ENCODE measurements around the gene PPP2R2D.
"Not testable (repeated sequence)": the region's sequence is repeated elsewhere in the genome, so short reads cannot be mapped to it uniquely, and the experiment has no call there.

PPP2R2D gene

DNA sequence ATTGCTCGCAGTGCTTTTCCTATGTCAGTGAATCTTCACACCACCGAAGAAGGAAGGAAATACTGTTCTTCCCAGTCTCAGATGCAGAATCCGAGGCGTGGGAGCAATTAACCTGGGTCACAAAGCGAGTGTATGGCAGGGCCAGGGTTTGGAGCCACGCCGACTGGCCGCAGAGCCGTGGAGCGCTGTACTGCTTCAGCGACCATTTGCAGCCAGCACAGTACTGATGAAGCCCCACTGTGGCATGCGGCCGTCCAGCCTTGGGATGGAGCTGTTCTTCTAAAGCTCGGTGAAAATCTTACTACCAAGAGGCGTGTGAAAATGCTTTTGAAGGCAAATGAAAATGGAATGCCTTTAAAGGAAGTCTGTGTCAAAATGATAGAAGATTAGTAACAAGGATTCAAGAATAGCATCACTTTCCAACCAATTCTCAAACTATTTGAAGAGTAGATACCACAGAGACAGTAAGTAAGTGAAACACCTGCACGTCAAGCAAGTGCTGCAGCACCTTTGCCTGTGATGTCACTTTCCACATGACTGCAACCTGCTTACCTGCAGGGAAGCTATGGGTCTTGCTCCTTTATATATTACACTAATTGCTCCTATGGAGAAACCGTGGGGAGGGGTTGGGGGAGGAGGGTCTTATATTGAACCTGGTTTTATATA lies 4.9 kb downstream of the PPP2R2D start:
- DNase-seq, result peak in 1 of 56 donors; percentile 5

DNA sequence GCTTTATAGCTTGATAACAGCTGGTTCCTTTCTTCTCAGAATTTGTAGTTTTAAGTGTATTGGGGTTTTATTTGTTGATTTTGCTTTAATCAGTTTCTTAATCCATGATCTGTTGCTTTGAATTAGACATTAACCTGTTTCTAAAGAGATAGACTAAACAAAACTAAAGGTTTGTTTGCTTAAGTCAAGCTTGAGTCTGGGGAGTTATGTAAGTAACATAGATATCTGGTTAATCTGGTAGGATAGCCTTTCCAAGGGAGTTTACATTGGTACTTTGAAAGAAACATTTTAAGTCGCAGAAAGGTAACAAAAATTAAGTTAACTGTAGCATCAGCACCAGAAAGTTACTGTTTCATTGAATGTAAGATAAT lies 5.4 kb downstream of the PPP2R2D start:
- DNase-seq, result no peak

- no peak for DNase-seq
Measured at GRCh38 chr10:131907679-131908078, 6.9 kb downstream of the PPP2R2D start.

DNA sequence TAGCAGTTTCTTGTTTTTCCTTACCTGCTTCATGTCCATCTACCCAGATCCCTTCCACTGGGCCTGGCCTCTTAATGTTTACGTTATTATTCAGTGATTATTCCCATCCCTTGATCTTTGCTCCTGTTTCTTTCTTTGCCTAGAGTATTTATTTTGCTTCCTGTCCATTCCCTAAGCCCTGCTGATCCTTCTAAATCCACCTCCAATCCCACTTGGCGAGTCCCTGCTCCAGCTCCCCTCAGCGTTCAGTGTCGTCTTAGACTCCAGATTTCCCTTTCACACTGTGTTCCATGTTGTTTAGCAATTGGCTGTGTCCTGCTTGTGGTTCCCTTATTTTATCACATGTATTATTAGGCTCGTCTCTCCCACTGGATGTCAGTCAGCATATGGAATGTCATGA lies 7.3 kb downstream of the PPP2R2D start:
- DNase-seq, result no peak

GRCh38 chr10:131909014-131909808 lies 8.4 kb downstream of the PPP2R2D start:
- no peak for DNase-seq

DNA sequence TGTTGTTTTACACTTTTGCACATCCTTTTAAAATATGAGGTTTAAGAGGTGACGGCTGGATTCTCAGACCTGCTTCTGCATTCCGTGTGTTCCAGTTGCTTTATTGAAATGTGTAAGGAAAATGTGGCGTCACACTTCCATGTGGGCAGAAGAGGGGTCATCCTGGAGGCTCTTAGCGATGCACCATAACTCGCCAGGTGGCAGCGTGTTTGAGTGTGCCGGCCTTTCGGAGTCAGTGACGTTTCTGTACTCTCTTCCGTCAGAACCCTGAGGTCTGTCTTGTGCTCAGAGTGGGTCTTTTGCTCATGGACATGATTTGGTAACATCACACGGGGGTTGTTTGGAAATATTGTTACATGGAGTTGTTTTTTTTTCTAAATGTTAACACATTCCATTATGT lies 9.1 kb downstream of the PPP2R2D start:
- DNase-seq, result no peak

DNA sequence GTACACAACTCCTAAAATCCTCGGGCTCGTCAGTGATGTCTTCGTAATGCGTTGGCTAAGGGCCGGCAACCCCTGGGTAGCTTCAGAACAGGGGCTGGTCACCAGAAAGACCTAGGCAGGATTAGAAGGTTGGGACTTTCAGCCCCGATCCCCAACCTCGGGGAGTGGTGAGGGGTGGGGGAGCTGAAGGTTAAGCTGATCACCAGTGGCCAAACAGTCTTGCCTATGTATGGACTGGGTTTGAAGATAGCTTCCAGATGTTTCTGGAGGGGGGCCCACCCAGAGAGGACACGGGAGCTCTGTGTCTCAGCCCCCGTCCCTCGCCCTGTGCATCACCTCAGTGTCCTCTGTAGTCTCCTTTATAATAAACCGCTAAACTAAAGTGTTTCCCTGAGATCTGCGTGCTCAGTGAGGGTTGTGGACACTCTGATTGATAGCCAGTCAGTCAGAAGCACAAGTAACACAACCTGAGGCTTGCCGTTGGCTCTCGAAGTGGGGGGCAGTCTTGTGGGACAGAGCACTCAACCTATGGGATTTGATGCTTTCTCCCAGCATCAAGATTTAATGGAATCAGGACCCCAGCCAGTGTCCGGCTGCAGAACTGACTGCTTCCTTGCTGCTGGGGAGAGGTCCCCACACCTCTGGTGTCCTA lies 10.0 kb downstream of the PPP2R2D start:
- DNase-seq, result no peak

GRCh38 chr10:131911451-131911850 lies 10.6 kb downstream of the PPP2R2D start:
- no peak for DNase-seq

DNA sequence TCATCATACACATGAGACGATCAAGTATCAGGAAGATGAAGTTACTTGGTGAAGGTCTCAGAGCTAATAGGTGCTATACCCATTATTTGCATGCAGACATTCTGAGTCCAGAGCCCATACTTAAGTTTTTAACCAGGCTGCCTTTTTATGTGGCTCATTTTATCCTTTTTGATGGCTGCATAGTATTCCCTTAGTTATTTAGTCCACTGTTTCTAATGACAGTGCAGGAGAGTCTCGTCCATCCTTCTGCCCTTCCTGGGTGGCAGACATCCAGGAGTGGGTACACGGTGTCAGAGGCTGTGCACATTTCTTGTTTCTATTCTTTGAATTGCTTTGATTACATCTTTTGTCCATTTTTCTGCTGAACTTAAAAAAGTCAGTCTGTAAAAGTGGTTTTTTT lies 11.8 kb downstream of the PPP2R2D start:
- DNase-seq, result no peak

GRCh38 chr10:131915484-131915883 lies 14.7 kb downstream of the PPP2R2D start:
- no peak for DNase-seq

GRCh38 chr10:131915990-131916766 lies 15.4 kb downstream of the PPP2R2D start:
- DNase-seq, result no peak

DNA sequence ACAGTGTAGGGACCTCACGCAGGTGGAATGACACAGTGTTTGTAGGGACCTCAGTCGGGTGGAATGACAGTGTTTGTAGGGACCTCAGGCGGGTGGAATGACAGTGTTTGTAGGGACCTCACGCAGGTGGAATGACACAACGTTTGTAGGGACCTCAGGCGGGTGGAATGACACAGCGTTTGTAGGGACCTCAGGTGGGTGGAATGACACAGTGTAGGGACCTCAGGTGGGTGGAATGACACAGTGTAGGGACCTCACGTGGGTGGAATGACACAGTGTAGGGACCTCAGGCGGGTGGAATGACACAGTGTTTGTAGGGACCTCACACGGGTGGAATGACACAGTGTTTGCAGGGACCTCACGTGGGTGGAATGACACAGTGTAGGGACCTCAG lies 16.0 kb downstream of the PPP2R2D start:
- DNase-seq, result not testable (repeated sequence)

DNA sequence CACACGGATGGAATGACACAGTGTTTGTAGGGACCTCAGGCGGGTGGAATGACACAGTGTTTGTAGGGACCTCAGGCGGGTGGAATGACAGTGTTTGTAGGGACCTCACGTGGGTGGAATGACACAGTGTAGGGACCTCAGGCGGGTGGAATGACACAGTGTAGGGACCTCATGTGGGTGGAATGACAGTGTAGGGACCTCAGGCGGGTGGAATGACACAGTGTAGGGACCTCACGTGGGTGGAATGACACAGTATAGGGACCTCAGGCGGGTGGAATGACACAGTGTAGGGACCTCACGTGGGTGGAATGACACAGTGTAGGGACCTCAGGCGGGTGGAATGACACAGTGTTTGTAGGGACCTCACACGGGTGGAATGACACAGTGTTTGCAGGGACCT lies 16.7 kb downstream of the PPP2R2D start:
- not testable (repeated sequence) for DNase-seq

GRCh38 chr10:131919461-131919860 lies 18.7 kb downstream of the PPP2R2D start:
- not testable (repeated sequence) for DNase-seq

GRCh38 chr10:131920151-131920550 lies 19.3 kb downstream of the PPP2R2D start:
- DNase-seq, result no peak

GRCh38 chr10:131920693-131921092 lies 19.9 kb downstream of the PPP2R2D start:
- DNase-seq, result no peak

DNA sequence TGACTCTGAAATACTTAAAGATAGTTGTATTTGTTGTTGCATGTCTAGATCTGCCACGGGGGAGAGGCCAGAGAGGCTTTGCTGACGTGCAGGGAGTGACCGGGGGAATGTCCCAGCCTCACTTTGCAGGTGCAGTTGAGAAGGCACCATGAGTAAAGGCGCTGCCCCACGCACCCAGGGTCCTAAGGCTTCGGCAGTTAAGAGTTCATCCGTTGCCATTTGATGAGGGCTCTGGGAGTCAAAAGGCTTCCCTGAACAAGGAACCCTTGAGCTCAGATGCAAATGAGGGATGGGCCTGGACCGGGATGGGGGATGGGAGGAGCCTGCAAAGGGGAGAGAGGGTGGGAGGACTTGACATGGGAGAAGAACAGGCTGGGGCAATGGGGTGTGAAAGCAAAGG lies 20.4 kb downstream of the PPP2R2D start:
- peak in 21 of 56 donors; percentile 7 to 56 (median 24) for DNase-seq

DNA sequence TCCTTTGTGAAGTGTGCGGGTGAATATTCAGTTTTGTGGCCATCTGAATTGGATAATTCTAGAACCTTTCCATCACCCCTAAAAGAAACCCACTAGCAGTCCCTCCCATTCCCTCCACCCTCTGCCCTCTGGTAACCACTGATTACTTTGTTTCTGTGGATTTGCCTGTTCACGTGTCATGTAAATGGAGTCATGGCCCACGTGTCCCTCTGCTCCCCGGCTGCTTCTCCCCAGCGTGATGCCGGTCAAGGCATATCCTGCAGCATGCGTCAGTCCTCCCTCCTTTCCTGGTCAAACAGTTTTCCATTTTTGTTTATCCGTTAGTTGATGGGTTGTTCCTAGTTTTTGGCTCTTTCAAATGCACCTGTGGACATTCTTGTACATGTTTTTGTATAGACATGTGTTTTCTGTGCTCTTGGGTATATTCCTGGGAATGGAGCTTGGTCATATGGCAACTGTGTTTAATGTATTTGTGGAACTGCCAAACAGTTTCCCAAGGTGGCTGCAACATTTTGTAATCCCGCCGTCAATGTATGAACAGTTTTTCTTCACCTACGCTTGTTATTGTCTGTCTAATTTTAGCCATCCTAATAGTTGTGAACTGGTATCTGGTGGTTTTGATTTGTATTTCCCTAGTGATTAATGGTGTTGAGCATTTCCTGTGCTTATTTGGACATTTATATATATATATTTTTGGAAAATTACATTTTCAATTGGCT lies 22.4 kb downstream of the PPP2R2D start:
- DNase-seq, result peak in 2 of 56 donors; percentile 8 to 19

DNA sequence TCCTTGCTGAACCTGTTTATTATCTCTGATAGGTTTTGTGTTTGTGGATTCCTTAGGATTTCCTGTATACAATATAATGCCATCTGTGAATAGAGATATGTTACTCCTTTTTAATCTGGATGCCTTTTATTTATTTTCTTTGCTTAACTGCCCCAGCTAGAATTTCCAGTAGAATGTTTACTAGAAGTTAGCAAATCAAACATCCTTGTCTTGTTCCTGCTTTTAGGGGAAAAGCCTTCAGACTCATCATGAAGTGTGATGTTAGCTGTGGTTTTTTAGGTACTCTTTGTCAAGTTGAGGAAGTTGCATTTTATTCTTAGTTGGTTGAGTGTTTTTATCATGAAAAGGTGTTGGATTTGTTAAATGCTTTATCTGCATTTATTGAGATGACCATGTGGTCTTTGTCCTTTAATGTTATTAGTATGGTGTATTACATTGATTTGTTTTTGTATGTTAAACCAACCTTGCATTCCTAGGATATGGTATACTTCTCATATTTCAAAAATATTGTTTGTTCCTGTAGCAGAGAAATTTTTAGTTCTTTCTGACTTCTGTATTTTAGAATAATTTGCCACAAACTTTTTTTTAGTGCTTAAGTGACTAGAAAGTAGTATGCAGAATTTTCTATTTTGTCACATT lies 24.3 kb downstream of the PPP2R2D start:
- no peak for DNase-seq

GRCh38 chr10:131925716-131926115 lies 24.9 kb downstream of the PPP2R2D start:
- DNase-seq, result peak in 1 of 56 donors; percentile 14
